Measurements from ENCODE around the gene EYA4. TPM values are rescaled to one million over a fixed set of nuclear protein-coding genes. Genes with fewer than 3 reads are reported as not detected.

Gene EYA4
- total RNA-seq, 1 donor from 2014 or later = 0.78 TPM

DNA sequence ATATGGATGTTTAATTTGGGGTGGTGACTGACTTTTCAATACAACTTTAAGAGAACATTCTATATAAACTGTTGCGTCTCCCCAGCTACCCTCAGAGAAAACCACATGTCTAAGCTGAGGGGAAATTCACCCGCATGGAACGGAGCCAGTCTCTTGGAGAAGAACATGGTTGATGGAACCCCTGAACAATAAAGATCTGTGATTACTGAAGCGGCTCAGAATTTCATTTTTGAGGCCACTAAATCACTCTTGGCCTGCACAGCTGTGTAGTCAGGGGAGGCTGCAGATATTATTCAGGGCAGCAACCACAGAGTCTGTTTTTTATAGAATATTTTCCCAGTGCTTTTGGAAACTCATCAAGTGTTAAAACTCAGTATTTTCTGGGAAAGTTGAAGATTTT, 73.8 kb downstream of the EYA4 start:
- TF ChIP-seq, protein P1, sequence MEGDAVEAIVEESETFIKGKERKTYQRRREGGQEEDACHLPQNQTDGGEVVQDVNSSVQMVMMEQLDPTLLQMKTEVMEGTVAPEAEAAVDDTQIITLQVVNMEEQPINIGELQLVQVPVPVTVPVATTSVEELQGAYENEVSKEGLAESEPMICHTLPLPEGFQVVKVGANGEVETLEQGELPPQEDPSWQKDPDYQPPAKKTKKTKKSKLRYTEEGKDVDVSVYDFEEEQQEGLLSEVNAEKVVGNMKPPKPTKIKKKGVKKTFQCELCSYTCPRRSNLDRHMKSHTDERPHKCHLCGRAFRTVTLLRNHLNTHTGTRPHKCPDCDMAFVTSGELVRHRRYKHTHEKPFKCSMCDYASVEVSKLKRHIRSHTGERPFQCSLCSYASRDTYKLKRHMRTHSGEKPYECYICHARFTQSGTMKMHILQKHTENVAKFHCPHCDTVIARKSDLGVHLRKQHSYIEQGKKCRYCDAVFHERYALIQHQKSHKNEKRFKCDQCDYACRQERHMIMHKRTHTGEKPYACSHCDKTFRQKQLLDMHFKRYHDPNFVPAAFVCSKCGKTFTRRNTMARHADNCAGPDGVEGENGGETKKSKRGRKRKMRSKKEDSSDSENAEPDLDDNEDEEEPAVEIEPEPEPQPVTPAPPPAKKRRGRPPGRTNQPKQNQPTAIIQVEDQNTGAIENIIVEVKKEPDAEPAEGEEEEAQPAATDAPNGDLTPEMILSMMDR (IDR thresholded peaks at IDR 0.05) = no peak
- no peak overlapping the region for H3K4me3 Mint-ChIP-seq (ENCODE audit: unreplicated experiment)
- H3K27ac Mint-ChIP-seq (ENCODE audit: unreplicated experiment) = no peak overlapping the region
- no peaks in the 10 kb centered on the region for H3K36me3 Mint-ChIP-seq (ENCODE audit: unreplicated experiment)
- peaks cover 14% of the 10 kb centered on the region for H3K27me3 Mint-ChIP-seq (ENCODE audit: unreplicated experiment)
- no peak for DNase-seq (ENCODE audit: extremely low spot score, unreplicated experiment)
- no peaks in the 10 kb centered on the region for H3K9me3 Mint-ChIP-seq (ENCODE audit: unreplicated experiment)
- no peaks in the 10 kb centered on the region for H3K4me1 Mint-ChIP-seq (ENCODE audit: unreplicated experiment)

DNA sequence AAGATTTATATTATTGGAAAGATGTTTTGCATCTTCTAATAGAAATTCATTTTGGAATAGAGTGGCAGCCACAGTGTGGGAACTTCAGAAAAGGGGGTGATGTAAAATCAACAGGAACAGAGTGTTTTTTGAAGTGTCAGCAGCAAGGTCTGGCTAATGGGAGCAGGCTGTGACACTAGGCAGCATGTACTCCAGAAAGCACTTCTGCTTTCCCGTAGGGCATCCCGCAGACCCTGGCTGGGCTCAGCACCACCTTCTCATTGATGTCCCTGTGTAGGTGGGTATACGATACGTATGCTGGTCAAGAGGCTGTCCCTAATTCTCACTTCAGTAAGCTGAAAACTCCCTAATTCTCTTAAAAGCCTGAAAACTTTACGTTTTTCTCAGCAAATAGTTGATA, 74.7 kb downstream of the EYA4 start:
- H3K4me3 Mint-ChIP-seq (ENCODE audit: unreplicated experiment) = no peak overlapping the region

DNA sequence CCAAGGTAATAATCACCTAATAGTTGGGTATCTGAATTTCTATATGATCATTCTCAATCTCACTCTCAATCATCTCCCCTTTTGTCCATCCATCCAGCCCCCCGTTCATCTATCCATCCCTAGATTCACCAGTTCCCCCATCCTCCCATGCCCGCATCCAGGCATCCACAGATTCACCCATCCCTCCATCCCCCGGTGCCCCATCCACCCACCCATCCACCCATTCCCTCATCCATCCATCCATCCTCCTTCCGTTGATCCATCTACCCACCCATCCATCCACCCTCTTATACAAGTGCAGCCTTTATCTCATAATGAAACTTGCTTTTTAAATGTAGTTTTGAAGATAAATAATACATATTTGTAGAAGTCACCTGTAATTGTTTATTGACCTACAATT, 76.5 kb downstream of the EYA4 start:
- H3K27me3 Mint-ChIP-seq (ENCODE audit: unreplicated experiment) = peaks cover 21% of the 10 kb centered on the region
- no peaks in the 10 kb centered on the region for H3K4me1 Mint-ChIP-seq (ENCODE audit: unreplicated experiment)

More for the DNA sequence above, 74.7 kb downstream of the EYA4 start:
- Mint-ChIP-seq H3K27ac (ENCODE audit: unreplicated experiment) (no peak overlapping the region), H3K36me3 (ENCODE audit: unreplicated experiment) (no peaks in the 10 kb centered on the region), H3K4me1 (ENCODE audit: unreplicated experiment) (no peaks in the 10 kb centered on the region), H3K9me3 (ENCODE audit: unreplicated experiment) (no peaks in the 10 kb centered on the region), H3K27me3 (ENCODE audit: unreplicated experiment) (peaks cover 17% of the 10 kb centered on the region)
- TF ChIP-seq, protein P1 (IDR thresholded peaks at IDR 0.05) = no peak
- DNase-seq (ENCODE audit: extremely low spot score, unreplicated experiment) = no peak

DNA sequence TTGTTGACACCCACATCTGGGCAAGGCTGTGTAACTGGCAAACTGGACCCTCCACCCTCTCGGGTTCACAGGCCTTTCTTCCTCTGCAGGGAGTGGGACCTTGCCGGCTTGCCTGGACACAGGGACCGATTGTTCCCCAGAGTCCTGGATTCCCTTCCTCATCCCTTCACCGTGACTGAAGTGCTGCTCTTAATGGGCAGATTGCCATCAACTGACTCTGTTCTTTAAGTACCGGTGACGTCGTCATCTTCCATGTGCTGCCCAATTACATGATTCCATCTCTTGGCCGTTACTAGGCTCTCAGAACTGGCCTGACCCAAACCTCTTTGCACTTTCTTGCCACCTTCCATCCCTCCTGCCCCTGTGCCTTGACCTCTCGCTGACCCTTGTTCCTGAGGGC, 85.4 kb downstream of the EYA4 start:
- no peak overlapping the region for H3K27ac Mint-ChIP-seq (ENCODE audit: unreplicated experiment)
- no peak for DNase-seq (ENCODE audit: extremely low spot score, unreplicated experiment)
- H3K4me1 Mint-ChIP-seq (ENCODE audit: unreplicated experiment) = peaks cover 3% of the 10 kb centered on the region
- TF ChIP-seq, protein P1 (IDR thresholded peaks at IDR 0.05) = no peak
- no peaks in the 10 kb centered on the region for H3K9me3 Mint-ChIP-seq (ENCODE audit: unreplicated experiment)
- peaks cover 9% of the 10 kb centered on the region for H3K27me3 Mint-ChIP-seq (ENCODE audit: unreplicated experiment)
- no peaks in the 10 kb centered on the region for H3K36me3 Mint-ChIP-seq (ENCODE audit: unreplicated experiment)
- no peak overlapping the region for H3K4me3 Mint-ChIP-seq (ENCODE audit: unreplicated experiment)

More for the DNA sequence above, 76.5 kb downstream of the EYA4 start:
- H3K9me3 Mint-ChIP-seq (ENCODE audit: unreplicated experiment) = no peaks in the 10 kb centered on the region
- no peaks in the 10 kb centered on the region for H3K36me3 Mint-ChIP-seq (ENCODE audit: unreplicated experiment)
- no peak overlapping the region for H3K27ac Mint-ChIP-seq (ENCODE audit: unreplicated experiment)
- no peak for DNase-seq (ENCODE audit: extremely low spot score, unreplicated experiment)
- H3K4me3 Mint-ChIP-seq (ENCODE audit: unreplicated experiment) = no peak overlapping the region
- TF ChIP-seq, protein P1 (IDR thresholded peaks at IDR 0.05) = no peak

DNA sequence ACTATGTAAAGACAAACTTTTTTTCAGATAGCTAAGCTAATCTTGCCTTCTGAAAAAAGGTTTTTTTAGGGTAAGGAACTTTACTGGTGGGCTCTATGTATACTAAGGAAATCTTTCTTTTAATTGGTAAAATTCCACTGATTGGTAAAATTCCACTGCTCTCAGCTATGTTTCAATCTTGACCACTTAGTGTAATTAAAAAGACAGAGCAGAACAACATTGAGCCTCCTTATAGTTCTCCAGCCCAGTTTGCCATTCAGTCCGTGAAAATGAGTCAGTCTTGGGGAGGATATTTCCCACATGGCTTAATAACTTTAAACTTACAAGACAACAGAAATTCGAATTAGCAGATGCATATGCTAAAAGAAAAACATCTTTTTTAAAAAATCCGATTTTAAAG, 92.7 kb downstream of the EYA4 start:
- H3K9me3 Mint-ChIP-seq (ENCODE audit: unreplicated experiment) = no peaks in the 10 kb centered on the region
- TF ChIP-seq, protein P1 (IDR thresholded peaks at IDR 0.05) = no peak
- H3K4me3 Mint-ChIP-seq (ENCODE audit: unreplicated experiment) = no peak overlapping the region
- no peak overlapping the region for H3K27ac Mint-ChIP-seq (ENCODE audit: unreplicated experiment)
- peaks cover 2% of the 10 kb centered on the region for H3K27me3 Mint-ChIP-seq (ENCODE audit: unreplicated experiment)
- no peaks in the 10 kb centered on the region for H3K36me3 Mint-ChIP-seq (ENCODE audit: unreplicated experiment)
- no peak for DNase-seq (ENCODE audit: extremely low spot score, unreplicated experiment)
- peaks cover 8% of the 10 kb centered on the region for H3K4me1 Mint-ChIP-seq (ENCODE audit: unreplicated experiment)
